ENCODE measurements around the gene GPBP1L1. TPM values are rescaled to one million over a fixed set of nuclear protein-coding genes. Genes with fewer than 3 reads are reported as not detected.
"Not testable (repeated sequence)": the region's sequence is repeated elsewhere in the genome, so short reads cannot be mapped to it uniquely, and the experiment has no call there.

GPBP1L1 gene
- polyA plus RNA-seq, 4 donors: 82.4 to 131 (median 109) TPM

DNA sequence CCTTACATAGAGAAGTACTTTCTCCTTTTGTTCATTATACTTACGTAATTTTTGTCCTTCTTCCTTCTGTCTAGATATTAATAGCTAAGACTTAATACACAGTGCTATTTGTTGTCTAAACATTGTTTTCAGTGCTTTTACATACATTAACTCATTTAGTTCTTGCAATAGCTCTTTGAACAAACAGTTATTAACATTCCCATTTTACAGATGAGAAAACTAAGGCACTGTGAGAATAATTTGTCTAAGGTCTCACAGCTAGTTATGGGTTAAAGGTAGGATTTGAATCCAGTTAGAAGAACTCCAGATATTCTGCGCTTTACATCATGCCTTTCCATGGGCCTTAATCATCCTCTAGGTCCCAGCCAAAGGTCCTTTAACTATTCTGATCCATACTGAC lies 82.1 kb downstream of the GPBP1L1 start:
- no peak for DNase-seq (ENCODE audit: low read depth in 4 of 4, low spot score in 2 of 4)

DNA sequence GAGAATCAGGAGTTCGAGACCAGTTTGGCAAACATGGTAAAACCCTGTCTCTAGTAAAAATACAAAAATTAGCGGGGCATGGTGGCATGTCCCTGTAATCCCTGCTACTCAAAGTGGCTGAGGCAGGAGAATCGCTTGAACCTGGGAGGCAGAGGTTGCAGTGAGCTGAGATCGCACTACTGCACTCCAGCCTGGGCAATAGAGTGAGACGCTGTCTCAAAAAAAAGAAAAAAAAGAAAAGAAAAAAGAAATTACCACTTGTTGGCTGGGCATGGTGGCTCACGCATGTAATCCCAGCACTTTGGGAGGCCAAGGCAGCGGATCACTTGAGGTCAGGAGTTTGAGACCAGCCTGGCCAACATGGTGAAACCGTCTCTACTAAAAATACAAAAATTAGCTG lies 89.6 kb downstream of the GPBP1L1 start:
- not testable (repeated sequence) for DNase-seq (ENCODE audit: low read depth in 4 of 4, low spot score in 2 of 4)

DNA sequence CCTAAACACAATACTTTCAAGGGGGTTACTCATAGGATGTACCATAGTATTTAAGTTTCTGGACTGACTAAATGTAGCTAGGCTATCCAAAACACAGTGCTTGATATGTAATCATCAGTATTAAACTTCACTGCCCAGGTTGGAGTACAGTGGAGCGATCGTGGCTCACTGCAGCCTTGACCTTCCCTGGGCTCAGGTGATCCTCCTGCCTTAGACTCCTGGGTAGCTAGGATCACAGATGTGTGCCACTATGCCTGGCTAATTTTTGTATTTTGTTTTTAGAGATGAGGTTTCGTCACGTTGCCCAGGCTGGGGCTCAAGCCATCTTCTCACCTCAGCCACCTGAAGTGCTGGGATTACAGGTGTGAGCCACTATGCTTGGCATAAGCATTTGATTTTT lies 91.9 kb downstream of the GPBP1L1 start:
- DNase-seq (ENCODE audit: low read depth in 4 of 4, low spot score in 2 of 4): no peak

DNA sequence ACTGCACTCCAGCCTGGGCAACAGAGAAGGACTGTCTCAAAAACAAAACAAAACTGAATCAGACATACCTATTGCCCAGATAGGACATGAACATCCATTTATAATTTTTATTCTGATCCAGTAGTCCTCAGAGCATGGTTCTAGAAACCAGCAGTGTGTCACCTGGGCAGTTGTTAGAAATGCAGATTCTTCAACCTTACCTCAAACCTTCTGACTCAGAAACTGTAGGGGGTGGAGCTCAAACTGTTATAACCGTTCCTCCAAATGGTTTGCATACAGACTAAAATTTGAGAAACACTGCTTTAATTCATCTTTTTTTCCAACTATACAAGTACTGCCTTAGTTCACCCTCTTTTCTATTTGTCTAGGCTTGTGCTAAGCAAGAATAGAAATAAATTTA lies 96.5 kb downstream of the GPBP1L1 start:
- DNase-seq (ENCODE audit: low read depth in 4 of 4, low spot score in 2 of 4): no peak

DNA sequence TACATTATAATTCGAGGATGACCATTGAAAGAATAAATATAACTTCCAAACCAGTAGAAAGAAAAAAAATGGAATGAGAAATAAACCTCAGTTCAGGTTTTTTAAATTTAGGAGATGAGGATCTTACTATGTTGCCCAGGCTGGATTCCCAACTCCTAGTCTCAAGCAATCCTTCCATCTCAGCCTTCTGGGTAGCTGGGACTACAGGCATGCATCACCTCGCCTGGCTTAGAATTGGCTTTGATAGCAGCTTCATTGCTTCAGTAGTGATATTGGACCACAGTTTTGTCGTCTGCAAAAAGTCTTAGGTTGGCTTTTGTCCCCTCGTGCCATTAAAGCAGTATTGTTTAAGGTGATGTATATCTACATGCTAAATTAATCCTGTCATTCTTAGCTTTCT lies 99.6 kb downstream of the GPBP1L1 start:
- no peak for DNase-seq (ENCODE audit: low read depth in 4 of 4, low spot score in 2 of 4)

DNA sequence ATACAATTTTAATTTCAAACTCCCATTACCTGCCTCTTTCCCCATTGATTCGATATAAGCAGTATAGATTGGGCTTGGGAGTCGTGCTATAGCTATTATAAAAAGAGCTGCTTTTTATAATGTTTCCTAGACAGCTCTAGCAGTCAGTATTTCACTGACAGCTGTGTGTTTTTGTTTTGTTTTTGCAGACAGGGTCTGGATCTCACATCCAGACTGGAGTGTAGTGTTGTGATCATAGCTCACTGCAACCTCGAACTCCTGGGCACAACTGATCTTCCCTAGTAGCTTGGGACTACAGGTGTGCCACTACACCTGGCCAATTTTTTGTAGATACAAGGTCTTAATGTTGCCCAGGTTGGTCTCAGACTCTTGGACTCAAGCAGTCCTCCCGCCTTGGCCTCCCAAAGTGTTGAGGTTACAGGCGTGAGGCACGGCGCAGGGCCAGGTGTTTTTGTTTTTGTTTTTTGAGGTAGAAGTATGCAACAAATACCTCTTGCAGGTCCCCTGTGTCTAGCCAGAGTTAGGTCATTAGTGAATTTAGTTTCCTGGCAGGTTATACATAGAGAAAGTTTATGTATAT lies 100.7 kb downstream of the GPBP1L1 start:
- no peak for DNase-seq (ENCODE audit: low read depth in 4 of 4, low spot score in 2 of 4)

DNA sequence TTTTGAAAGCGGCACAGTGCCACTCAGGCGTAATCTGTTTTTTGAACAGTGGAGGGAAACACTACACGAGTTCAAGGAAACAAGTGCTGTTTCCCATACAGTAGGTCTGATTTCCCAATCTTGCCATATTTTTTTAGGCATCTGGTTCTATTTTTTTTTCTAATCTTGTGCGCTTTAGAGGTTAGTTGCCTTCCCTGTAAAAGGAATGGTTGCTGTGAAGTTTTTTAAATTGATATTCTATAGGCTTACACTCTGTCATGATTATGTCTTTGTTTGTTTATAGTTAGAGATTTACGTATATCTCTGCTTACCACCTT lies 101.3 kb downstream of the GPBP1L1 start:
- no peak for DNase-seq (ENCODE audit: low read depth in 4 of 4, low spot score in 2 of 4)

DNA sequence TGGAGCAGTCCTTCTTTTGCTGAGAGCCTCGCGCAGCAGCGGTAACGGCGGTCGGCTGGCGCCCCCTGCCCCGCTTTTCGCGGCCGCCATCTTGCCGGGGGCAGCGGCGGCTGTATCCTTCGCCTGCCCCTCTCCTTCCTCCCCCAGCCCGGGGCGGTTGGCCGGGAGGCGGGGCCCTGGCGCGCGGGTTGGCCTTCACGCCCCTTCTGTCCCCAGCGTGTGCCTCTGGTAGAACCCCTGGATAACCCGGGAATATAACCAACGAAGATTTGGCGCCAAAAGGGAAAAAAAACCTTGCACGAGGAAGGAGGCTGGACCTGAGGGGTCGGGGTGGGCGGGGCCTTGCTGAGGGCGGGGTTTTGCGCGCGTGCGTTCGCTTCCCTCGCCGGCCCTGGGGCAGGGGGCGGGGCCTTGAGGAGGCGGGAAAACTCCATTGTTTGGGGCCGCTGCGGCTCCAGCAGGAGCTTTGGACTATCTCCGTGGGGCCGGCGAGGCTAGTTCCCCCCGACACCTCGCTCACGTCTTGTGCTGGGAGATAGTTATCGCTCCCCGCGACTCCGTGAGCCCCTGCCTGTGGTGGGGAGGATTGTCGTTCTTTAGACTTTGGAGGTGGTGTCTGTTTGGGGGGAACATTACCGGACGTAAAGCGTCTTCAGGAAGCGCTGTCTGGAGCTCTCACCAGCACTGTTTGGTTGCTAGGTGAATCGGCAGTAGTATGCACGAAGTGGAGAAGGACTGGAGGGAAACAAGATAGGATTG lies 101.8 kb downstream of the GPBP1L1 start:
- DNase-seq (ENCODE audit: low read depth in 4 of 4, low spot score in 2 of 4): peak; percentile 75 to 89 (median 86)

DNA sequence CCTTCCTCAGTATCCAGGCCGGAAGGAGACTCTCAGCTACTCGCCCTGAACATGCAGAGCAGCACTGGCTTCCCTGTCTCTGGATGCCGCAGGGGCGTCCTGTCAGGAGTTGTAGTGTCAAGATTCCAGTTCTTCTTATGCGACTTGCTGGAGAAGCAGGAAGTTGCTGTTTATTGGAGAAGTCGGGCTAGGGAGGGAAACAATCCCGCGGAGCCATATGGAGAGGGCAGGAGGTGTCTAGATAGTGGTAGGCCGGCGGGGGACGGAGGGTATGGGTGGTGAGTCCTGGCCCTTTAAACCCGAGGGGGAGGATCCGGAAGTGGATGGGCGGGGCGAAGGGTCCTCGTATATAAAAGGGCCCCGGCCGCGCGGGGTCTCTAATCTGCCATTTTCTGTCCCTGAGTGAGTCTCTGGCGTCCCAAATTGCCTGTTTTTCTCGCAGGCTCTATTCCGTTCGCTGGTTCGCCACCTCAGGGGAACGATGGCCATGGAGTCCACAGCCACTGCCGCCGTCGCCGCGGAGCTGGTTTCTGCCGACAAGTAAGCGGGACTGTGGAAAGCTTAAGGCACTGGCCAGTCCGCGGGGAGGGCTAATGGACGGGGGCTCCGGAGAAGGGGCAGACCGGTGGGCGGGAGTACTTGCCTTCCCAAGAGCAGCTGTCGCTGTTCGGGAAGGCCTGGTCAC lies 102.5 kb downstream of the GPBP1L1 start, which contains the start of gene NASP:
Gene NASP (plus strand): TSS at position 376 of the 685 bp plus-strand sequence. CDS start 106 bp downstream, at position 482.
- peak; percentile 86 to 98 (median 90) for DNase-seq (ENCODE audit: low read depth in 4 of 4, low spot score in 2 of 4)

DNA sequence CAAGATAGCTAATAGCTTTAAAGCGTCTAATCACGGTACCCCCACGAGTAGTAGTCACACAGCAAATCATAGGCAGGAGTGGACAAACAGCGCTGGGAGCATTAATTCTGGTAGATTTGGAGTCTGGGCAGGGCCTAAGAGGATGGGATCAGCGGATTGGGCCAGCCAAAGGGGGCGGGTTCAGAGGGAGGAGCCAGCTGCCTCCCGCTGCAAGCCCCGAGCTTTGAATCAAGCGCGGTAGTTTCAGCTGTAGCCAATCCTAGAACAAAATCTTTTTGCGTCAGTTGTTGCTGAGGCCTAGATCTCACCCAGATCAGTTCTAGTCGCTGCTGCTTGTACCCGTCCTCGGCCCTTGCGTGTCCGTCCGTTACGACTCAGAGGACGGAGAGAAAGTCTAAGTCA lies 103.1 kb downstream of the GPBP1L1 start:
- DNase-seq (ENCODE audit: low read depth in 4 of 4, low spot score in 2 of 4): peak in 3 of 4 donors; percentile 89 to 97 (median 94)

Other genes starting within 250 kb of the GPBP1L1 start
- gene TESK2, start 195.4 kb downstream of the GPBP1L1 start, polyA plus RNA-seq (ENCODE audit: insufficient read length in 4 of 4): 1 to 10 TPM; 6.6 to 7.7 (median 6.9) TPM
- 1 to 10 TPM; 1.0 to 2.4 (median 1.8) TPM for gene CCDC163, start 186.5 kb downstream of the GPBP1L1 start, polyA plus RNA-seq (ENCODE audit: insufficient read length in 4 of 4)
- gene MMACHC, start 186.2 kb downstream of the GPBP1L1 start, polyA plus RNA-seq (ENCODE audit: insufficient read length in 4 of 4): 10 to 100 TPM; 12.2 to 14.2 (median 13.6) TPM
- 100 to 1,000 TPM; 284 to 370 (median 317) TPM for gene PRDX1, start 164.6 kb downstream of the GPBP1L1 start, polyA plus RNA-seq (ENCODE audit: insufficient read length in 4 of 4)
- 100 to 1,000 TPM; 287 to 318 (median 292) TPM for gene AKR1A1, start 135.7 kb downstream of the GPBP1L1 start, polyA plus RNA-seq (ENCODE audit: insufficient read length in 4 of 4)
- 100 to 1,000 TPM; 238 to 442 (median 326) TPM for gene NASP, start 102.5 kb downstream of the GPBP1L1 start, polyA plus RNA-seq (ENCODE audit: insufficient read length in 4 of 4)
- 1 to 10 TPM; 1.2 to 3.2 (median 1.8) TPM for gene CCDC17, start 62.5 kb downstream of the GPBP1L1 start, polyA plus RNA-seq (ENCODE audit: insufficient read length in 4 of 4)
- 10 to 100 TPM; 45.4 to 61.8 (median 51.8) TPM for gene TMEM69, start 1.6 kb upstream of the GPBP1L1 start, polyA plus RNA-seq (ENCODE audit: insufficient read length in 4 of 4)
- 10 to 100 TPM; 25.0 to 31.3 (median 27.4) TPM for gene IPP, start 64.1 kb upstream of the GPBP1L1 start, polyA plus RNA-seq (ENCODE audit: insufficient read length in 4 of 4)
- 10 to 100 TPM; 27.0 to 48.8 (median 37.7) TPM for gene MAST2, start 117.1 kb upstream of the GPBP1L1 start, polyA plus RNA-seq (ENCODE audit: insufficient read length in 4 of 4)